H9 (cell line): Measurements from ENCODE around the gene PCDH9. TPM values are rescaled to one million over a fixed set of nuclear protein-coding genes. Genes with fewer than 3 reads are reported as not detected.

Source experiments
- DNase-seq: peaks from one replicate; pipeline ENCODE4 v3.0.0-alpha.2; 2017
- H2AFZ ChIP-seq: one replicate; pipeline ENCODE4 v1.6.1; 2013; ENCODE audit warnings: mild to moderate bottlenecking, low read length, control low read depth, moderate library complexity
- H2AK5ac ChIP-seq: 2 replicates; pipeline ENCODE4 v1.6.1; 2013; ENCODE audit warnings: low read length, control low read depth, mixed read lengths; ENCODE audit not compliant: insufficient read length
- H2BK120ac ChIP-seq: one replicate; pipeline ENCODE4 v1.6.1; 2013; ENCODE audit warnings: low read depth, mild to moderate bottlenecking, low read length, control low read depth, inconsistent platforms; ENCODE audit not compliant: poor library complexity, severe bottlenecking
- H2BK12ac ChIP-seq: 2 replicates; pipeline ENCODE4 v1.6.1; 2013; ENCODE audit warnings: low read length, control low read depth, mixed read lengths, low read depth; ENCODE audit not compliant: insufficient read length
- H2BK15ac ChIP-seq: 2 replicates; pipeline ENCODE4 v1.6.1; 2013; ENCODE audit warnings: low read depth, low read length, control low read depth
- H2BK20ac ChIP-seq: one replicate; pipeline ENCODE4 v1.6.1; 2013; ENCODE audit warnings: low read depth, mild to moderate bottlenecking, low read length, control low read depth, inconsistent platforms; ENCODE audit not compliant: poor library complexity, severe bottlenecking
- H2BK5ac ChIP-seq: 2 replicates; pipeline ENCODE4 v1.6.1; 2013; ENCODE audit warnings: low read length, control low read depth, mixed read lengths; ENCODE audit not compliant: insufficient read length
- H3K14ac ChIP-seq: 2 replicates; pipeline ENCODE4 v1.6.1; 2013; ENCODE audit warnings: low read length, control low read depth; ENCODE audit not compliant: insufficient read depth
- H3K18ac ChIP-seq: 2 replicates; pipeline ENCODE4 v1.6.1; 2013; ENCODE audit warnings: low read depth, mild to moderate bottlenecking, mixed read lengths, low read length, control low read depth; ENCODE audit not compliant: insufficient read length
- H3K23ac ChIP-seq: 2 replicates; pipeline ENCODE4 v1.6.1; 2013; ENCODE audit warnings: low read length, control low read depth, mixed read lengths, low read depth; ENCODE audit not compliant: insufficient read length
- H3K23me2 ChIP-seq: 2 replicates; pipeline ENCODE4 v1.6.1; 2013; ENCODE audit warnings: low read depth, mild to moderate bottlenecking, mixed read lengths, low read length, control low read depth; ENCODE audit not compliant: insufficient read length, poor library complexity, severe bottlenecking
- H3K27ac ChIP-seq: 2 replicates; pipeline ENCODE4 v1.5.1; 2013; ENCODE audit warnings: low read length, control low read depth, mixed read lengths, low read depth; ENCODE audit not compliant: insufficient read length
- H3K27me3 ChIP-seq: 2 replicates; pipeline ENCODE4 v1.6.1; 2013; ENCODE audit warnings: low read length, control low read depth, inconsistent platforms; ENCODE audit not compliant: insufficient read depth
- H3K4ac ChIP-seq: 2 replicates; pipeline ENCODE4 v1.6.1; 2013; ENCODE audit warnings: low read depth, mild to moderate bottlenecking, control low read depth, inconsistent platforms, low read length, moderate library complexity
- H3K4me1 ChIP-seq: 2 replicates; pipeline ENCODE4 v1.6.1; 2013; ENCODE audit warnings: low read length, control low read depth, inconsistent platforms; ENCODE audit not compliant: insufficient read depth
- H3K4me2 ChIP-seq: 2 replicates; pipeline ENCODE4 v1.6.1; 2013; ENCODE audit warnings: low read length, control low read depth, mixed read lengths; ENCODE audit not compliant: insufficient read length, insufficient read depth
- H3K56ac ChIP-seq: 2 replicates; pipeline ENCODE4 v1.6.1; 2013; ENCODE audit warnings: low read depth, mild to moderate bottlenecking, mixed read lengths, low read length, control low read depth; ENCODE audit not compliant: insufficient read length
- H3K79me1 ChIP-seq: 2 replicates; pipeline ENCODE4 v1.6.1; 2013; ENCODE audit warnings: low read depth, mild to moderate bottlenecking, moderate library complexity, low read length, control low read depth, inconsistent platforms; ENCODE audit not compliant: insufficient read depth, poor library complexity, severe bottlenecking
- H3K79me2 ChIP-seq: 2 replicates; pipeline ENCODE4 v1.6.1; 2013; ENCODE audit warnings: low read length, control low read depth, inconsistent platforms; ENCODE audit not compliant: insufficient read depth
- H3K9ac ChIP-seq: 2 replicates; pipeline ENCODE4 v1.6.1; 2013; ENCODE audit warnings: low read length, control low read depth, mixed read lengths; ENCODE audit not compliant: insufficient read length; ENCODE audit errors: extremely low read depth
- H3K9me3 ChIP-seq: one replicate; pipeline ENCODE4 v1.6.1; 2013; ENCODE audit warnings: low read depth, low read length, inconsistent platforms; ENCODE audit not compliant: control insufficient read depth
- H3T11ph ChIP-seq: one replicate; pipeline ENCODE4 v1.6.1; 2013; ENCODE audit warnings: mild to moderate bottlenecking, low read length, control low read depth, inconsistent platforms
- H4K20me1 ChIP-seq: one replicate; pipeline ENCODE4 v1.6.1; 2013; ENCODE audit not compliant: control insufficient read depth, insufficient read length, insufficient read depth
- H4K5ac ChIP-seq: 2 replicates; pipeline ENCODE4 v1.6.1; 2013; ENCODE audit warnings: low read depth, mild to moderate bottlenecking, mixed read lengths, low read length, control low read depth; ENCODE audit not compliant: insufficient read length
- H4K8ac ChIP-seq: replicated peaks from 2 replicates; pipeline ENCODE4 v1.6.1; 2013; ENCODE audit warnings: low read length, control low read depth, mixed read lengths, low read depth; ENCODE audit not compliant: insufficient read length
- H4K91ac ChIP-seq: 2 replicates; pipeline ENCODE4 v1.6.1; 2013; ENCODE audit warnings: low read depth, mild to moderate bottlenecking, moderate library complexity, mixed read lengths, low read length, control low read depth; ENCODE audit not compliant: insufficient read length
- H3K27ac Mint-ChIP-seq, 3 experiments: 2 replicates in 2 of 3; 3 replicates in 1 of 3; pipeline ENCODE4 v1.8.0; 2020 to 2021; ENCODE audit warnings: mixed read lengths in 3 of 3, mild to moderate bottlenecking in 1 of 3, moderate library complexity in 1 of 3
- H3K27me3 Mint-ChIP-seq: 2 replicates; pipeline ENCODE4 v1.8.0; 2021; ENCODE audit warnings: low read depth, mild to moderate bottlenecking, moderate library complexity, mixed read lengths
- H3K36me3 Mint-ChIP-seq, 3 experiments: 2 replicates in 2 of 3; 3 replicates in 1 of 3; pipeline ENCODE4 v1.8.0; 2020 to 2021; ENCODE audit warnings: low read depth in 3 of 3, mixed read lengths in 3 of 3; ENCODE audit not compliant: insufficient read depth in 1 of 3
- H3K4me1 Mint-ChIP-seq, 2 experiments: 2 replicates each; pipeline ENCODE4 v1.8.0; 2020; ENCODE audit warnings: mixed read lengths in 2 of 2
- H3K4me3 Mint-ChIP-seq, 2 experiments: 2 replicates in 1 of 2; 3 replicates in 1 of 2; pipeline ENCODE4 v1.8.0; 2020 to 2021; ENCODE audit warnings: mild to moderate bottlenecking in 2 of 2, mixed read lengths in 2 of 2, moderate library complexity in 1 of 2
- H3K9me3 Mint-ChIP-seq, 2 experiments: 2 replicates in 1 of 2; 3 replicates in 1 of 2; pipeline ENCODE4 v1.8.0; 2020; ENCODE audit warnings: mild to moderate bottlenecking in 2 of 2, mixed read lengths in 2 of 2, moderate library complexity in 1 of 2
- CTCF ChIP-seq: fragments of 200-600 bp; sonication (generic); conservative IDR thresholded peaks from 3 replicates; pipeline ENCODE4 v1.8.0; 2021; ENCODE audit warnings: antibody characterized with exemption, mild to moderate bottlenecking
- WGBS: extraction: QIAGEN DNeasy Blood & Tissue Kit; methylation state at CpG from one replicate; pipeline ENCODE4 v1.1.7; 2013; ENCODE audit warnings: missing lambda C conversion rate, low lambda C conversion rate, mixed read lengths; ENCODE audit not compliant: insufficient read length; ENCODE audit errors: extremely low coverage; 5-methylcytosine and 5-hydroxymethylcytosine counted together
- total RNA-seq: library from RNA; stranded (reverse); gene quantifications from 2 replicates; pipeline ENCODE4 v1.2.1, GENCODE V29; 2021

Gene PCDH9
- total RNA-seq, 1 experiment from 2014 or later: 0.11 TPM

- no peak for DNase-seq
These were observed 392.9 kb downstream of the PCDH9 start for GRCh38 chr13:66837246-66837645.

More at GRCh38 chr13:66837246-66837645, 392.9 kb downstream of the PCDH9 start:
- no peak overlapping the region for H3K4me2 ChIP-seq
- no peaks in the 10 kb centered on the region for H3K4me1 ChIP-seq
- WGBS: no CpG with 5 or more reads among the region's 10 CpGs
- Mint-ChIP-seq H3K27ac (peak overlapping the region in 1 of 3 experiments; percentile 59; a peak in 1 of 7 replicates), H3K4me1 (no peaks in the 10 kb centered on the region), H3K9me3 (no peaks in the 10 kb centered on the region), H3K36me3 (no peaks in the 10 kb centered on the region), H3K4me3 (no peak overlapping the region), H3K27me3 (no peaks in the 10 kb centered on the region)
- no peak overlapping the region for H3K9ac ChIP-seq
- H3K14ac ChIP-seq: no peak overlapping the region
- no peak overlapping the region for H2AK5ac ChIP-seq
- TF ChIP-seq CTCF: no peak
- H2BK20ac ChIP-seq: no peak overlapping the region
- no peak overlapping the region for H2BK15ac ChIP-seq
- H2AFZ ChIP-seq: no peak overlapping the region
- no peaks in the 10 kb centered on the region for H3K27me3 ChIP-seq
- H2BK120ac ChIP-seq: no peak overlapping the region
- no peaks in the 10 kb centered on the region for H3K9me3 ChIP-seq
- H3K18ac ChIP-seq: no peak overlapping the region
- no peak overlapping the region for H3K27ac ChIP-seq
- H4K8ac ChIP-seq: no peak overlapping the region
- no peak overlapping the region for H3K23ac ChIP-seq
- no peak overlapping the region for H3T11ph ChIP-seq
- no peaks in the 10 kb centered on the region for H4K20me1 ChIP-seq
- H3K79me1 ChIP-seq: no peaks in the 10 kb centered on the region
- no peak overlapping the region for H3K4ac ChIP-seq
- H2BK5ac ChIP-seq: no peak overlapping the region
- no peak overlapping the region for H4K91ac ChIP-seq
- H4K5ac ChIP-seq: no peak overlapping the region
- H3K23me2 ChIP-seq: no peaks in the 10 kb centered on the region
- H2BK12ac ChIP-seq: no peak overlapping the region
- H3K56ac ChIP-seq: no peak overlapping the region
- no peaks in the 10 kb centered on the region for H3K79me2 ChIP-seq
